Peyer's patch (tissue), 4 donors: ENCODE measurements around the gene ARHGAP19. TPM values are rescaled to one million over a fixed set of nuclear protein-coding genes. Genes with fewer than 3 reads are reported as not detected.

Experiments used
- DNase-seq, 3 donors: peaks; one replicate each; pipeline ENCODE4 v3.0.0-alpha.2; 2017 to 2019
- H3K27ac ChIP-seq, 4 donors: fragments of 200-600 bp; sonication (generic); one replicate each; pipeline ENCODE4 v1.5.1; 2016 to 2019
- H3K27me3 ChIP-seq, 2 donors: fragments of 200-600 bp; sonication (generic); one replicate each; pipeline ENCODE4 v1.5.1; 2019
- H3K36me3 ChIP-seq, 3 donors: fragments of 200-600 bp; sonication (generic); one replicate each; pipeline ENCODE4 v1.5.1; 2016 to 2019
- H3K4me1 ChIP-seq, 4 donors: fragments of 200-600 bp; sonication (generic); one replicate each; pipeline ENCODE4 v1.5.1; 2016 to 2019
- H3K4me3 ChIP-seq, 4 donors: fragments of 200-600 bp; sonication (generic); 1 replicate in 3 of 4; 2 replicates in 1 of 4; pipeline ENCODE4 v1.5.1; 2016 to 2019; ENCODE audit warnings: mild to moderate bottlenecking in 1 of 4
- H3K9me3 ChIP-seq, 4 donors: fragments of 200-600 bp; sonication (generic); one replicate each; pipeline ENCODE4 v1.5.1; 2016 to 2019; ENCODE audit warnings: mild to moderate bottlenecking in 1 of 4
- CTCF ChIP-seq, 6 experiments: fragments of 450-650 bp in 4 of 6; fragments of 200-600 bp in 2 of 6; sonication (generic) in 1 of 6; IDR thresholded peaks; one replicate each; pipeline ENCODE4 v1.5.1; 2017 to 2019; ENCODE audit warnings: antibody characterized with exemption in 6 of 6, mild to moderate bottlenecking in 3 of 6, moderate library complexity in 1 of 6
- POLR2A ChIP-seq, 2 donors: fragments of 450-650 bp; IDR thresholded peaks; one replicate each; pipeline ENCODE4 v1.5.1; 2017; ENCODE audit warnings: antibody characterized with exemption in 2 of 2, mild to moderate bottlenecking in 2 of 2, moderate library complexity in 2 of 2
- small RNA-seq, 2 donors: library from RNA; depleted of rRNA; stranded (forward); fragments of <200 nt; gene quantifications; one replicate each; pipeline ENCODE3, GENCODE V24; 2016
- total RNA-seq, 4 donors: library from RNA; depleted of rRNA; stranded (reverse); fragments of >200 nt; gene quantifications; one replicate each; pipeline ENCODE4 v1.1.0, GENCODE V29; 2016

The ARHGAP19 gene
- total RNA-seq, 4 donors from 2014 or later = 4.9 to 28.9 (median 7.3) TPM

GRCh38 chr10:97175586-97175985 is 116.9 kb downstream of the ARHGAP19 start:
- H3K9me3 ChIP-seq = no peaks in the 10 kb centered on the region
- H3K4me3 ChIP-seq = no peak overlapping the region
- H3K4me1 ChIP-seq = no peaks in the 10 kb centered on the region
- no peak for DNase-seq
- H3K27ac ChIP-seq = no peak overlapping the region
- no peak for TF ChIP-seq POLR2A (IDR thresholded peaks at IDR 0.05)
- no peak for TF ChIP-seq CTCF (IDR thresholded peaks at IDR 0.05)
- peaks cover 0 to 11% of the 10 kb centered on the region in 2 donors for H3K27me3 ChIP-seq
- H3K36me3 ChIP-seq = no peaks in the 10 kb centered on the region

DNA sequence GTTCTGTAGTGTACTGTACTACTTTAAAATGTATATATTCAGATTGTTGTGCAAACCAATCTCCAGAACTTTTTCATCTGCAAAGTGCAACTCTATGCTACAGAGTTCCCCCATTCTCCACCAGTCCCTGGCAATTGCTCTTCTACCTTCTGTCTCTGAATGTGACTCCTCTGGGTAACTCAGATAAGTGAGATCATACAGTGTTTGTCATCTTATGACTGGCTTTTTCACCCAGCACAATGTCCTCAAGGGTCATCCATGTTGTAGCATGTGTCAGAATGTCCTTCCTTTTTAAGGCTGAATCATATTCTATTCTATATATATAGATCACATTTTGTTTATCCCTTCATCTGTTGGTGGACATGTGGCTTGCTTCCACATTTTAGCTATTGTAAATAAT is 117.5 kb downstream of the ARHGAP19 start:
- TF ChIP-seq CTCF (IDR thresholded peaks at IDR 0.05) = no peak
- TF ChIP-seq POLR2A (IDR thresholded peaks at IDR 0.05) = no peak
- Histone ChIP-seq H3K9me3 (no peaks in the 10 kb centered on the region), H3K27ac (no peak overlapping the region), H3K36me3 (no peaks in the 10 kb centered on the region), H3K27me3 (peaks cover 0 to 11% of the 10 kb centered on the region in 2 donors), H3K4me3 (no peak overlapping the region), H3K4me1 (no peaks in the 10 kb centered on the region)
- DNase-seq = no peak

GRCh38 chr10:97174276-97174775 is 118.1 kb downstream of the ARHGAP19 start:
- no peak for DNase-seq
- no peaks in the 10 kb centered on the region for H3K36me3 ChIP-seq
- TF ChIP-seq CTCF (IDR thresholded peaks at IDR 0.05) (no peak), POLR2A (IDR thresholded peaks at IDR 0.05) (no peak)

GRCh38 chr10:97173036-97173435 is 119.4 kb downstream of the ARHGAP19 start:
- no peak for TF ChIP-seq POLR2A (IDR thresholded peaks at IDR 0.05)
- TF ChIP-seq CTCF (IDR thresholded peaks at IDR 0.05) = no peak
- no peaks in the 10 kb centered on the region for H3K36me3 ChIP-seq

More at GRCh38 chr10:97174276-97174775, 118.1 kb downstream of the ARHGAP19 start:
- no peak overlapping the region for H3K4me3 ChIP-seq
- H3K9me3 ChIP-seq = no peaks in the 10 kb centered on the region
- no peak overlapping the region for H3K27ac ChIP-seq
- peaks cover 0 to 5% of the 10 kb centered on the region in 2 donors for H3K27me3 ChIP-seq
- H3K4me1 ChIP-seq = no peaks in the 10 kb centered on the region

More at GRCh38 chr10:97173036-97173435, 119.4 kb downstream of the ARHGAP19 start:
- Histone ChIP-seq H3K4me3 (no peak overlapping the region), H3K9me3 (no peaks in the 10 kb centered on the region), H3K4me1 (no peaks in the 10 kb centered on the region), H3K27me3 (no peaks in the 10 kb centered on the region), H3K27ac (no peak overlapping the region)
- DNase-seq = no peak

Small RNA genes within 50 kb of the gene (small RNA-seq; reads per million reads assigned to genes)
- 0 reads per million in 2 donors for gene RF00017

Other genes with a start within 250 kb of the ARHGAP19 start
- 1 to 10 TPM in 1 of 4 donors, under 1 TPM in 1, not detected in 2; 0.28 to 1.7 TPM for gene SLIT1, start 106.7 kb downstream of the ARHGAP19 start, total RNA-seq
- gene FRAT1, start 26.6 kb upstream of the ARHGAP19 start, total RNA-seq = 1 to 10 TPM; 1.7 to 9.7 (median 6.9) TPM
- 10 to 100 TPM; 19.0 to 31.7 (median 24.0) TPM for gene FRAT2, start 42.1 kb upstream of the ARHGAP19 start, total RNA-seq
- gene RRP12, start 108.7 kb upstream of the ARHGAP19 start, total RNA-seq = 10 to 100 TPM in 3 of 4 donors, 1 to 10 TPM in 1; 9.1 to 42.9 (median 22.5) TPM
- 100 to 1,000 TPM; 118 to 244 (median 166) TPM for gene PGAM1, start 133.6 kb upstream of the ARHGAP19 start, total RNA-seq
- 10 to 100 TPM; 17.9 to 27.7 (median 23.0) TPM for gene EXOSC1, start 153.4 kb upstream of the ARHGAP19 start, total RNA-seq
- 10 to 100 TPM; 25.6 to 38.3 (median 28.4) TPM for gene ZDHHC16, start 153.5 kb upstream of the ARHGAP19 start, total RNA-seq
- gene MMS19, start 205.8 kb upstream of the ARHGAP19 start, total RNA-seq = 100 to 1,000 TPM in 1 of 4 donors, 10 to 100 TPM in 3; 80.2 to 127 (median 85.7) TPM
- 1 to 10 TPM in 2 of 4 donors, under 1 TPM in 1, not detected in 1; 0.70 to 2.5 (median 1.4) TPM for gene UBTD1, start 206.3 kb upstream of the ARHGAP19 start, total RNA-seq